Bronchial epithelial cell (primary cell): Measurements from ENCODE around the gene FNBP1. TPM values are rescaled to one million over a fixed set of nuclear protein-coding genes. Genes with fewer than 3 reads are reported as not detected.

Experiments used
- DNase-seq: peaks from one replicate; pipeline ENCODE4 v3.0.0-alpha.2; 2010; ENCODE audit warnings: low read depth
- FAIRE-seq: peaks from 2 replicates; lab custom pipeline; 2011; peaks lifted over from hg19 to GRCh38; lab: Jason Lieb, UNC
- H3K27me3 ChIP-seq: 2 replicates; pipeline ENCODE4 v1.5.1; 2011; ENCODE audit warnings: low read length; ENCODE audit not compliant: control insufficient read depth, insufficient read depth
- H3K36me3 ChIP-seq: 2 replicates; pipeline ENCODE4 v1.5.1; 2011; ENCODE audit warnings: low read length; ENCODE audit not compliant: control insufficient read depth, insufficient read depth
- H3K4me3 ChIP-seq: 2 replicates; pipeline ENCODE4 v1.5.1; 2011; ENCODE audit warnings: mild to moderate bottlenecking, low read depth, low read length, control low read depth
- CTCF ChIP-seq: IDR thresholded peaks from 2 replicates; pipeline ENCODE4 v1.5.1; 2011; ENCODE audit warnings: mild to moderate bottlenecking, moderate library complexity, low read length, control low read depth, inconsistent platforms; ENCODE audit not compliant: insufficient read depth, severe bottlenecking
- total RNA-seq: library from RNA; depleted of rRNA; stranded (reverse); fragments of >200 nt; gene quantifications from 2 replicates; pipeline ENCODE4 v1.2.1, GENCODE V29; 2014

The FNBP1 gene
- total RNA-seq, 1 donor from 2014 or later: 13.4 TPM

GRCh38 chr9:130045725-130046450, 2.9 kb upstream of the FNBP1 start:
- DNase-seq (no peak), FAIRE-seq (no peak)
- H3K4me3 ChIP-seq: no peak overlapping the region
- no peaks in the 10 kb centered on the region for H3K27me3 ChIP-seq
- no peaks in the 10 kb centered on the region for H3K36me3 ChIP-seq
- TF ChIP-seq CTCF: no peak

GRCh38 chr9:130043654-130044623, 950 bp upstream of the FNBP1 start:
- no peaks in the 10 kb centered on the region for H3K27me3 ChIP-seq
- no peak for FAIRE-seq
- H3K36me3 ChIP-seq: no peaks in the 10 kb centered on the region
- TF ChIP-seq CTCF: no peak
- H3K4me3 ChIP-seq: peak overlapping the region; percentile 52
- DNase-seq: no peak

GRCh38 chr9:130042406-130042884, 544 bp downstream of the FNBP1 start:
- TF ChIP-seq CTCF: no peak
- Histone ChIP-seq H3K36me3 (no peaks in the 10 kb centered on the region), H3K4me3 (peak overlapping the region; percentile 52), H3K27me3 (no peaks in the 10 kb centered on the region)
- no peak for DNase-seq
- no peak for FAIRE-seq

DNA sequence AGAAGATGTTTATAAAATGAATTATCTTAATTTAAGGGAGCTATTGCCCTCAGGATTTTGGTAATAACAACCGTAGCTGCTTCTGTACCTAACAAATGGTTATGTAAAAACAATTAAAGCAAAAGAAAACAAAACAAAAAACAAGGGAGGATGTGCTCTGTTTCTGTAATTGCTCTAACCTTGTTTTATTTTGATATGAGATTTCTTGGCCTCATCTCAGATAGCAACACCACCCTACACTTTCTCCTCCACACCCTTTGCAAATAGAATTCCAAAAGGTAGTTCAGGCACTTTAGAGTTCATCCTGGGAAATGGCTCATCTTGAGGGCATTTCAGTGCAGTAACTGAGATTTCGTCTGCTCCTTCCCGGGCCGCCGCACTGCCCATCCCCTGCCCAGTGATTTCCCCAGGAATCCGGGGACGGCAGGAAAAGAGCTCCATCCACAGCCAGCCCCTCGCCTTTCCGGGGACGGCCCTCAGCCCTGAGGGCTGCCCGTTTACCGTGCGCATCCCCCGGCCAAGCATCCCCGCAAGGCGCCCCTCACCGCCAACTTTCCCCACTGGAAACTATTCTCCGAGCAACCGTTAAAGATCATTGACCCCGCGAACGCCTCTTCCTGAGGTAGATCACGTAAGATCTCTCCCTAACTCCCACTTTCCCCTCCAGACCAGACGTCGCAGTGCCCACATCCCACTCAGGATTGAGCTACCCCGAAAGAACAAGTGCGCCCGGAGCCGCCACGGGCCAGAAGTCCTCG, 1.2 kb downstream of the FNBP1 start:
- Histone ChIP-seq H3K36me3 (no peaks in the 10 kb centered on the region), H3K27me3 (no peaks in the 10 kb centered on the region), H3K4me3 (peak overlapping the region; percentile 52)
- DNase-seq (no peak), FAIRE-seq (no peak)
- TF ChIP-seq CTCF: no peak

- FAIRE-seq: no peak
- H3K36me3 ChIP-seq: no peaks in the 10 kb centered on the region
- no peak for TF ChIP-seq CTCF
- no peak overlapping the region for H3K4me3 ChIP-seq
- H3K27me3 ChIP-seq: no peaks in the 10 kb centered on the region
- no peak for DNase-seq
Observed at GRCh38 chr9:130040984-130041647, 1.9 kb downstream of the FNBP1 start.
